Measurements from ENCODE around the gene HSD17B2. TPM values are rescaled to one million over a fixed set of nuclear protein-coding genes. Genes with fewer than 3 reads are reported as not detected.

HSD17B2 gene
- total RNA-seq, 1 donor = not detected

- Histone ChIP-seq H3K27ac (ENCODE audit: low read depth, low read length) (no peak overlapping the region), H3K36me3 (ENCODE audit: insufficient read depth, low read length) (no peaks in the 10 kb centered on the region), H3K79me2 (ENCODE audit: insufficient read depth, low read length) (no peaks in the 10 kb centered on the region), H3K4me1 (ENCODE audit: insufficient read depth, low read length) (peaks cover 5% of the 10 kb centered on the region), H2AFZ (ENCODE audit: low read length) (no peak overlapping the region), H3K27me3 (ENCODE audit: insufficient read depth, low read length) (peaks cover 7% of the 10 kb centered on the region), H4K20me1 (ENCODE audit: insufficient read depth, low read length) (no peaks in the 10 kb centered on the region), H3K4me3 (ENCODE audit: insufficient read depth, low read length) (no peak overlapping the region), H3K4me2 (ENCODE audit: insufficient read depth, low read length) (no peak overlapping the region), H3K9me3 (ENCODE audit: low read depth, low read length) (no peaks in the 10 kb centered on the region)
- no peak for DNase-seq (ENCODE audit: insufficient read length, low spot score, missing footprints)
- no peak for TF ChIP-seq CTCF (IDR thresholded peaks at IDR 0.05; ENCODE audit: extremely low read depth, low read depth, low read length)
These were observed 24.9 kb downstream of the HSD17B2 start for GRCh38 chr16:82059983-82060421.

- no peaks in the 10 kb centered on the region for H3K36me3 ChIP-seq (ENCODE audit: insufficient read depth, low read length)
- no peak overlapping the region for H3K4me3 ChIP-seq (ENCODE audit: insufficient read depth, low read length)
- DNase-seq (ENCODE audit: insufficient read length, low spot score, missing footprints) = no peak
- H3K4me2 ChIP-seq (ENCODE audit: insufficient read depth, low read length) = no peak overlapping the region
- H3K79me2 ChIP-seq (ENCODE audit: insufficient read depth, low read length) = no peaks in the 10 kb centered on the region
- peaks cover 5% of the 10 kb centered on the region for H3K4me1 ChIP-seq (ENCODE audit: insufficient read depth, low read length)
- no peaks in the 10 kb centered on the region for H4K20me1 ChIP-seq (ENCODE audit: insufficient read depth, low read length)
- peaks cover 7% of the 10 kb centered on the region for H3K27me3 ChIP-seq (ENCODE audit: insufficient read depth, low read length)
- no peak overlapping the region for H2AFZ ChIP-seq (ENCODE audit: low read length)
- TF ChIP-seq CTCF (IDR thresholded peaks at IDR 0.05; ENCODE audit: extremely low read depth, low read depth, low read length) = peak; percentile 61
- no peak overlapping the region for H3K27ac ChIP-seq (ENCODE audit: low read depth, low read length)
- no peaks in the 10 kb centered on the region for H3K9me3 ChIP-seq (ENCODE audit: low read depth, low read length)
These were observed 26.9 kb downstream of the HSD17B2 start for GRCh38 chr16:82061861-82062525.

- no peak overlapping the region for H3K4me3 ChIP-seq (ENCODE audit: insufficient read depth, low read length)
- no peak overlapping the region for H2AFZ ChIP-seq (ENCODE audit: low read length)
- no peaks in the 10 kb centered on the region for H3K9me3 ChIP-seq (ENCODE audit: low read depth, low read length)
- TF ChIP-seq CTCF (IDR thresholded peaks at IDR 0.05; ENCODE audit: extremely low read depth, low read depth, low read length) = no peak
- H3K27me3 ChIP-seq (ENCODE audit: insufficient read depth, low read length) = peaks cover 7% of the 10 kb centered on the region
- H3K4me2 ChIP-seq (ENCODE audit: insufficient read depth, low read length) = no peak overlapping the region
- no peaks in the 10 kb centered on the region for H3K36me3 ChIP-seq (ENCODE audit: insufficient read depth, low read length)
- DNase-seq (ENCODE audit: insufficient read length, low spot score, missing footprints) = no peak
- no peaks in the 10 kb centered on the region for H4K20me1 ChIP-seq (ENCODE audit: insufficient read depth, low read length)
- peak overlapping the region; percentile 47 for H3K27ac ChIP-seq (ENCODE audit: low read depth, low read length)
- H3K4me1 ChIP-seq (ENCODE audit: insufficient read depth, low read length) = peaks cover 5% of the 10 kb centered on the region
- H3K79me2 ChIP-seq (ENCODE audit: insufficient read depth, low read length) = no peaks in the 10 kb centered on the region
These were observed 27.6 kb downstream of the HSD17B2 start for GRCh38 chr16:82062645-82063058.

- peaks cover 7% of the 10 kb centered on the region for H3K27me3 ChIP-seq (ENCODE audit: insufficient read depth, low read length)
- H2AFZ ChIP-seq (ENCODE audit: low read length) = peak overlapping the region; percentile 37
- peak overlapping the region; percentile 47 for H3K27ac ChIP-seq (ENCODE audit: low read depth, low read length)
These were observed 28.5 kb downstream of the HSD17B2 start for GRCh38 chr16:82063456-82064082.

More at GRCh38 chr16:82063456-82064082, 28.5 kb downstream of the HSD17B2 start:
- DNase-seq (ENCODE audit: insufficient read length, low spot score, missing footprints) = no peak
- no peak for TF ChIP-seq CTCF (IDR thresholded peaks at IDR 0.05; ENCODE audit: extremely low read depth, low read depth, low read length)
- Histone ChIP-seq H3K9me3 (ENCODE audit: low read depth, low read length) (no peaks in the 10 kb centered on the region), H4K20me1 (ENCODE audit: insufficient read depth, low read length) (no peaks in the 10 kb centered on the region), H3K4me1 (ENCODE audit: insufficient read depth, low read length) (peaks cover 5% of the 10 kb centered on the region), H3K4me2 (ENCODE audit: insufficient read depth, low read length) (no peak overlapping the region), H3K4me3 (ENCODE audit: insufficient read depth, low read length) (no peak overlapping the region), H3K36me3 (ENCODE audit: insufficient read depth, low read length) (no peaks in the 10 kb centered on the region), H3K79me2 (ENCODE audit: insufficient read depth, low read length) (no peaks in the 10 kb centered on the region)
